Skin epidermis (tissue), 12 donors: ENCODE data around the gene LENG9.
"Not testable (repeated sequence)": the region's sequence is repeated elsewhere in the genome, so short reads cannot be mapped to it uniquely, and the experiment has no call there.

Experiments
- H3K27ac ChIP-seq, 21 experiments: fragments of 200-600 bp; sonication (generic) in 11 of 21; one replicate each; pipeline ENCODE4 v1.5.0; 2020; ENCODE audit warnings: mild to moderate bottlenecking in 3 of 21, inconsistent platforms in 2 of 21, moderate library complexity in 2 of 21
- H3K4me3 ChIP-seq, 7 experiments: fragments of 200-600 bp; sonication (generic) in 2 of 7; one replicate each; pipeline ENCODE4 v1.5.0; 2020; ENCODE audit warnings: inconsistent platforms in 2 of 7, mild to moderate bottlenecking in 2 of 7, moderate library complexity in 1 of 7

Gene LENG9

DNA sequence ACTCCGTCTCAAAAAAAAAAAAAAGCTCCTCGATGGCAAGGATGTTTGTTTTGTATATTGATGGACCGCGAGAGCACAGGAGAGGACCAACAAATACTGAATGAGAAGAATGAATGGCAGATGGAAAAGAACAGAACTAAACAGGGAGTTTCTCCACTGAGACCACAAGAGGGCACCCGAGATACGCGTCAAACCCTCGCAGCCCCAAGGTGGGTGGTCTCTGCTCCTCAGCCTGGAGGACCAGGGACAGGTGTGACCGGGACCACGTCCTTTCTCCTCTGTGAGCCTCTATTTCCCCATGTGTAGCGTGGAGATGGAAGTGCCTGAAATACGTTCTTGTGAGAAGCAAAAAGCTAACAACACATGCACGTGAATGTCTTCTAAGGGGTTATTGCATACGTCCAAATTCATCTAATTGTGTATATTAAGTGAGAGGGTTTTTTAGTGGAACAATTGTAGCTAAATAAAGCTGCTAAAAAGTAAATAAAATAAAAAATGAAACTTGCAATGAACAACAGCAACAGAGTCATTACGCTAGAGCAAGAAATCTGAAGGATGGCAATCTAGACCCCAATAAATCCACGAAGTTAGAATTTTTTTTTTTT is 17.9 kb upstream of the LENG9 start:
- no peak overlapping the region for H3K4me3 ChIP-seq
- H3K27ac ChIP-seq, result no peak overlapping the region

DNA sequence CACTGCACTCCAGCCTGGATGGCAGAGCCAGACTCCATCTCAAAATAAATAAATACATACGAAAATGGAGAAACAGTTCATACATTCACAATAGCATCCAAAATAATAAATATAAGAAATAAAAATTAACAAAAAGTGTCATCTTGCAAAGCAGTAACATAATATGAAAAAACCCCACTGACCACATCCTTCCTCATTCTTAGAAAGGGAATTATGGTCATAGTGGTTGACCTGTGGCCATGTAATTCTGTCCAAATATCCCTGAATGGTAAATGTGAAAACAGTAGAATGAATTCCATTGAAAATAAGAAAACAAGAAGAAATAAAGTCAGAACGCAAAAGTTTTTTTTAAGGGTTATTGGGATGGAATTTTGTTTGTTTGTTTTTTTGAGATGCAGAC is 16.5 kb upstream of the LENG9 start:
- Histone ChIP-seq H3K4me3 (no peak overlapping the region), H3K27ac (no peak overlapping the region)

DNA sequence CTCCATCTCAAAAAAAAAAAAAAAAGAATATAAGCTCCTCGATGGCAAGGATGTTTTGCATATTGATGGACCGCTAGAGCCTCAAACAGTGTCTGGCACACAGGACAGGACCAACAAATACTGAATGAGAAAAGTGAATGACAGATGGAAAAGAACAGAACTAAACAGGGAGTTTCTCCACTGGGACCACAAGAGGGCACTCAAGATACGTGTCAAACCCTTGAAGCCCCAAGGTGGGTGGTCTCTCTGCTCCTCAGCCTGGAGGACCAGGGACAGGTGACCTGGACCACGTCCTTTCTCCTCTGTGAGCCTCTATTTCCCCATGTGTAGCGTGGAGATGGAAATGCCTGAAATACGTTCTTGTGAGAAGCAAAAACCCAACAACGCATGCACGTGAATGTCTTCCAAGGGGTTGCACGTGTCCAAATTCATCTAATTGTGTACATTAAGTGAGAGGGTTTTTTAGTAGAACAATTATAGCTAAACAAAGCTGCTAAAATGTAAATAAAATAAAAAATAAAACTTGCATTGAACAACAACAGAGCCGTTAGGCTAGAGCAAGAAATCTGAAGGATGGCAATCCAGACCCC is 15.2 kb upstream of the LENG9 start:
- no peak overlapping the region for H3K4me3 ChIP-seq
- H3K27ac ChIP-seq, result no peak overlapping the region

DNA sequence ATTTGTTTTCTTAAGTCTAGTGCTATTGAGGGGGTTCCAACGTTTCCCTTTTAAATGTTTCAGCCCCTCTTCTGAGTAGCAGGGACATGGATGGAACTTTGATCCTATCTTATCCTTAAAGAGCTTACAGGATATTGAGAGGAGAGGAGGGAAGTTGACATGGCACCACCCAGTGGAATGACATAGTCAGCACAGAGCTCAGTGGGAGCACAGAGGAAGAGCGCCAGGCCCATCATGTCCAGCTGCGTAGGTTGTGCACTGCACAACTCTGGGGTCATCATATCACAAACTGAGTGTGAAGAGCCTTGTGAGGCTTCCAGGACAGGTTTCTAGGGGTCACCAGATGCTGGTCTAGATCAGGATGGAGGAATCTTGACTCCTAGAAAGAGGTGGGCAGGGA is 14.1 kb upstream of the LENG9 start:
- Histone ChIP-seq H3K4me3 (no peak overlapping the region), H3K27ac (no peak overlapping the region)

DNA sequence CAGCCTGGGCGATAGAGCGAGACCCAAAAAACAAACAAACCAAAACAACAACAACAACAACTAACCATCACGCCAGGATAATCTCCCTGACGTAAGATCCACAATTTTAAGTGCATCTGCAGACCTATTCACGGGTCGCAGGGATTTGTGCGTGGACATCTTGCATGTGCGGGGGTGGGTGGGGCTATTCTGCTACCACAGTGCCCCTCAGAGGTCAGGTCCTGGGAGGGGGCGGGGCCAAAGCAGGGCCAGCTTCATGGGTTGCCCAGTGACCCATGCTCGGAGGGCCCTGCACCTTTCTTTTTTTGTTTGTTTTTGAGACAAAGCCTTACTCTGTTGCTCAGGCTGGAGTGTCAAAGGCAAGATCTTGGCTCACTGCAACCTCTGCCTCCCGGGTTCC is 12.1 kb upstream of the LENG9 start:
- Histone ChIP-seq H3K4me3 (no peak overlapping the region), H3K27ac (no peak overlapping the region)

DNA sequence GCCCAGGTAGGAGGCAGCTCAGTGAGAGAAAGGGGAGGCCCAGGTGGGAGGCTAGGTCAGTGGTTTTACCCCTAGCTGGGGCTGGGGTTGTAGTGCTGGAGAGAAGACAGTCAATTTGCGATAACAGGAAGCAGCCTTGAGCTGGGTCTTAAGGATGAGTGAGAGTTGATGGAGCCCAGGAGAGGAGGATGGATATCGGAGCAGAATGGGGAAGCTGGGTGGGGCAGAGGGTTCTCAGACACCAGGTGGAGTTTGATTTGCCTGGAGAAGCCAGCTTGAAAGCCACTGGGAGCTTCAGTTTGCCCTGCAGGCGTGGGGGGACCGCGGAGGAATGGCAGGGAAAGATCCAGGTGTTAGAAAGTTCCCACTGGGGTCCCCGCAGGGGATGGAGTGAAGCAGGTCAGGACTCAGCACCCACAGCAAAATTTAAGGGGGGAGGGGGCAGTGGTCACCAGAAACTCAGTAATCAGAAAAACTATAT is 10.4 kb upstream of the LENG9 start:
- peak overlapping the region in 17 of 21 experiments; percentile 5 to 84 (median 70) for H3K27ac ChIP-seq
- H3K4me3 ChIP-seq, result no peak overlapping the region

DNA sequence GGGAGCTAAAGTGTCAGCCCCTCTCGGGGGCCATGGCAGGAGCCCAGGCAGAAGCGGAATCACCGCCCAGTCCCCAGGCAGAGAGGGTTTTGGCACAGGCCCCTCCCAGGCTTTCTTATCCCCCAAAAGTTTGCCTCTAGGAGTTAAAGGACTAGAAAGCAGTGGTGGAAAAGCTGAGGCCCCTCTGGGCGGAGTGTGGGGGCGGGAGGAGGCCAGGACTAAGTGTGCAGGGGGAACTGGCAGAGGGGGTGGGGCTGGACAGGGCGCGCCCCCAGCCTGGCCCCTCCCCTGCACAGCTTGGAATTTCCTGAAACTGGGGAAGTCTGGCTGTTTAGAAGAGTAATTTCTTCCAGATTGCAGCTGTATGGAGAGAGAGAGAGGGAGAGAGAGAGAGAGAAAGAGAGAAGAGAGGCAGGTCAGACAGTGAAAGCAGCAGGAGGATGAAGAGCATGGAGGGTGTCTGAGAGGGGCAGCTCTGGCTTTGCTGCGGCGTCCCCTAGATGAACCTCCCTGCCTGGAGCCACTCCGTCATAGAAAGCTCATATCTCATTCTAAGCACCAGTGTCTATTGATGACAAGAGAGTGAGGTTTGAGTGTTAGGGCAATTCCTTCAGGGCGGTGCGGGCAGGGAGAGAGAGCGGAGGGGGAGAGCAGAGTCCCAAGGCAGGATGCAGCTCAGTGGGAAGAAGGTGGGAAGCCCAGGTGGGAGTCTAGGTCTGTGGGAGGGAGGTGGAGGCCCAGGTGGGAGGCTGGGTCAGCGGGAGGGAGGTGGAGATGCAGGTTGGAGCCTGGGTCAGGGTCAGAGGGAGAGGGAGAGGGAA is 9.7 kb upstream of the LENG9 start, which contains the start of gene CDC42EP5:
CDC42EP5 (minus strand) TSS at position 226 of the 821 bp plus-strand sequence. CDS start 7,749 bp downstream, outside the sequence.
- peak within 1 kb of the TSS; percentile 5 to 84 (median 69) for H3K27ac ChIP-seq
- H3K4me3 ChIP-seq, result peak within 1 kb of the TSS in 5 of 7 experiments; percentile 26 to 34 (median 32)

DNA sequence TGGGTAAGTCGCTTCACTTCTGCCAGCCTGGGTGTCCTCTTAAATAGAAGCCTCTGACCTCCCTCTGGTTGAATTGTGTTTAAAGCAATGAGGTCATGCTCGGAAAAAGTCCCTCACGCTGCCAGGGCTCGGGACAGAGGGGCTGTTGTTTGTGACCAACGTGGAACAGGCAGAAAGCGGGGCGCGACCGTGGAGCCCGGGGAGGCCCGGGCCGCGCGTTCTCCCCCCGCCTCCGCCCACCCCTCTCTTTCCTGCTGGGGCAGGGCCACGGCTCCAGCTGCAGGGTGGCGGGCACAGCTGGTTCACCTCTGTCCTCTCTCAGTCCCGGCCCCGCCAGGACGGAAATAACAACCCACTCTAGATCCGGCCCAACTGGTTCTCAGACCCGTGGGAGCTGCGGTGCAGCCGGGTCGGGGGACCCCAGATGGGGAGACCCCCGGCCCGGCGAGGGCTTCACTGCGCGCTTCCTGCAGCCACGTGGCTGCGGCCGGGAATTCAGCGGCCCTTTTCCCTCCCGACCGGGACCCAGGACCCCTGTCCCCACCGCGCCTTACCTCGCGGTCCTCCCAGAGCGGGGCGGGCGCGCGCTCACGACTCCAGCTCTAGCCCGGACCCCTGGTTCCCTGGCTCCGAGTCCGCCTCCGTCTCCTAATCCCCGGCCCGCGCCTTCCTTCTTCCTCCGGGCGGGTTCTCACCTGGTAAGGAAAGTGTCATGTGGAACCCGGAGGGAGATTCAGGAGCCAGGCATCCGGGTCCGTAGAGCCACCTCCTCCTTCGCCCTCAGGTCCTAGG is 7.6 kb upstream of the LENG9 start:
- peak overlapping the region; percentile 25 to 59 (median 40) for H3K4me3 ChIP-seq
- H3K27ac ChIP-seq, result peak overlapping the region in 20 of 21 experiments; percentile 14 to 91 (median 73)

DNA sequence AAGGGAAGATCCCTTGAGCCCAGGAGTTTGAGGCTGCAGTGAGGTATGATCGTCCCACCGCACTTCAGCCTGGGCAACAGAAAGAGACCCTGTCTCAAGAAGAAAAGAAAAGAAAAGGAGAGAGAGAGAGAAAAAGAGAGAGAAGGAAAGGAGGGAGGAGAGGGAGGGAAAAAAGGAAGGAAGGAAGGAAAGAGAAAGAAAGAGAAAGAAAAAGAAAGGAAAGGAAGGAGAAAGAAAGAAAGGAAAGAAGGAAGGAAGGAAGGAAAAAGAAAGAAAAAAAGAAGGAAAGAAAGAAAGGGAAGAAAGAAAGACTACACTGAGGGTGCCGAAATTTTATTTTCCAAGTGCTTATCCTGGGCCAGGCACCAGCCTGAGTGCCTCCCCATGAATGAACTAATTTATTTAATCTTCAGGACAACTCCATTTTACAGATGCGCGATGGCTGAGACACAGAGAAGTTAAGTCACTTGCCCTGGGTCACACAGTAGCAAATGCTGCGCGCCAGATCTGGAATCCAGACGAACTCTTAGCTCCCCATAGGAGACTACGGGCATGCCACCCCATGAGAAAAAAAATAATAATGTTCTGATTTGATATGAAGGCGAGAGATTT is 6.8 kb upstream of the LENG9 start:
- peak overlapping the region in 13 of 21 experiments; percentile 50 to 91 (median 78) for H3K27ac ChIP-seq
- peak overlapping the region; percentile 25 to 59 (median 40) for H3K4me3 ChIP-seq

DNA sequence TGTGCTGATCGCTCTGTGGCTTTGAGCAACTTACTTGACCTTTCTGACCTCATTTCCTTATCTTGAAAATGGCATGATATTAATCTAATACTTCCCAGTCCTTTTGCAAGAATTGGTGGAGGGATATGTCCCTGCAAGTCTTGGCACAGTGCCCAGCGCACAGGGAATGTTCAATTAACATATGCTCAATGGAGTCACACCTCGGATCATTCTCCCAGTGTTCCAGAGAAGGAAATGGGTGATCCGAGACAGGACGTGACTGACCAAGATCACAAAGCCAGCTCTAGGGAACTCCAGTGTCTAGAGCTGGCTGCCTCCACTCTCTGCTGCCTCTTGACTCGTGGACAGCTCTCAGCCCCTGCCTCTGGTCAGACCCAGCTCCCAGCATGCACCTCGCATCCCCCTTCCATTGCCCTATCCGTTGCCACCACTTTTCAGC is 5.9 kb upstream of the LENG9 start:
- Histone ChIP-seq H3K4me3 (no peak overlapping the region), H3K27ac (peak overlapping the region in 3 of 21 experiments; percentile 21 to 47 (median 24))

DNA sequence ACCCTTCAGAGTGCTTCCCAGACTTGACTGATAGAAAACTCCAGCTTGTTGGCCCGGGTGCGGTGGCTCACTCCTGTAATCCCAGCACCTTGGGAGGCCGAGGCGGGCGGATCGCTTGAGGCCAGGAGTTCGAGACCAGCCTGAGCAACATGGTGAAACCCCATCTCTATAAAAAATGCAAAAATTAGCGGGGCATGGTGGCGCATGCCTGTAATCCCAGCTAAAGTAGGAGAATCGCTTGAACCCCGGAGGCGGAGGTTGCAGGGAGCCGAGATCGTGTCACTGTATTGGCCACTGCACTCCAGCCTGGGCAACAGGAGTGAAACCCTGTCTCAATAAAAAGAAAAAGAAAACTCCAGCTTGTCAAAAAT is 2.5 kb upstream of the LENG9 start:
- not testable (repeated sequence) for H3K27ac ChIP-seq, H3K4me3 ChIP-seq

DNA sequence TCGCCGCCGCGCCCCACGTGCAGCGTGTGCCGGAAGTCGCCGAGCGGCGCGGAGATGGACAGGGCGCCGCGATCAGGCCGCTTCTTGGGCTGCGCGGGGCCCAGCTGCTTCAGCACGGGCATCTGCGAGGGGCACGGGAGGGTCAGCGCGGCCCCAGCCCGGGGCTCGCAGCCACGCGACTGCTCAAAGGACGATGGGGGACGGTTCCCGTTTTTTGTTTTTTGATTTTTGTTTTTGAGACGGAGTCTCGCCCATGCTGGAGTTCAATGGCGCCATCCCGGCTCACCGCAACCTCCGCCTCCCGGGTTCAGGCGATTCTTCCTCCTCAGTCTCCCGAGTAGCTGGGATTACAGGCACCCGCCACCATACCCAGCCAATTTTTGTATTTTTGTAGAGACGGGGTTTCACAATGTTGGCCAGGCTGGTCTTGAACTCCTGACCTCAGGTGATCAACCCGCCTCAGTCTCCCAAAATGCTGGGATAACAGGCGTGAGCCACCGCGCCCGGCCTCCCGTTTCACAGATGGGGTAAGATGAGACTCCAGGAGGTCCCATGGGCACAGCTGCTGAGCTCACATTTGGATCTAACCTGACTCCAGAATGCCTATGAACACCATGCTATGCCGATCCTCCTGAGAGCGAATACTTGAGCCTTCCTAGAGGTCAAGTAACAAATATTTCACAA is 2.0 kb upstream of the LENG9 start:
- Histone ChIP-seq H3K27ac (peak overlapping the region in 4 of 21 experiments; percentile 3 to 99 (median 57)), H3K4me3 (no peak overlapping the region)

DNA sequence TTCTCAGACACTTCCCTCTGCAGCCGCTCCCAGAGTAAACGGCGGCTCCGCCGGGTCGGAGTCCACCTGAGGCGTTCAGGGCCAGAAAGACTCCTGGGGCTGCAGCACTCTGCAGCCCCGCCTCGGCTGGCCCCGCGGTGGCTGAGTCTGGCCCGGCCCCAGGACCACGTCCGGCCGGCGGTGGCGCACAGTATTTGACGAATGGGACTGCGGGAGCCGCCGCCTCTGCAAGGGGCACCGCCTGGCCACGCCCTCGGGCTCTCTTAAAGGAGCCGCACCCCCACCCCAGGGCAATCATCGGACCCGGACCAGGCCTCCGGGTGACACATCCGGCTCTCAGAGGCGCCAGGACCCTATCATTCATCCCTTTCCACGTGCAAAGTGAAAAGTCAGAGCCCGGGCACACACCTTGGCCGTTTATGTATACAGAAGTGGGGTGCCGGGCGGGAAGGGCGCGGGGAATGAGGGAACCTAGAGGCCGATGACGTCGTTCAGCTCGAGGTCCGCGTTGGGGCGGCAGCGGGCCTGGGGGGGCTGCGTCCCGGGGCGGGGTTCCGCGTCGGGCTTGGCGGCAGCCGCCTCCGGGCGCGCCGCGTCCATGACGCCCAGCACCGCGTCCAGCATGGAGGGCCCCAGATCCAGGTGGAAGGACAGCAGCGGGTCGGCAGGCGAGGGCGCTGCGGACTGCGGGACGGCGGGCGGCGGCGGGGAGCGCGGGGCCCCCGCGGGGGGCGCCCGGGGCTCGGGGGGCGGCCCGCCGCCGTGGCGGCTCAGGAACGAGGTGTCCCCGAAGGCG is 1.2 kb upstream of the LENG9 start:
- Histone ChIP-seq H3K4me3 (peak overlapping the region; percentile 40 to 70 (median 54)), H3K27ac (peak overlapping the region; percentile 25 to 99 (median 95))

DNA sequence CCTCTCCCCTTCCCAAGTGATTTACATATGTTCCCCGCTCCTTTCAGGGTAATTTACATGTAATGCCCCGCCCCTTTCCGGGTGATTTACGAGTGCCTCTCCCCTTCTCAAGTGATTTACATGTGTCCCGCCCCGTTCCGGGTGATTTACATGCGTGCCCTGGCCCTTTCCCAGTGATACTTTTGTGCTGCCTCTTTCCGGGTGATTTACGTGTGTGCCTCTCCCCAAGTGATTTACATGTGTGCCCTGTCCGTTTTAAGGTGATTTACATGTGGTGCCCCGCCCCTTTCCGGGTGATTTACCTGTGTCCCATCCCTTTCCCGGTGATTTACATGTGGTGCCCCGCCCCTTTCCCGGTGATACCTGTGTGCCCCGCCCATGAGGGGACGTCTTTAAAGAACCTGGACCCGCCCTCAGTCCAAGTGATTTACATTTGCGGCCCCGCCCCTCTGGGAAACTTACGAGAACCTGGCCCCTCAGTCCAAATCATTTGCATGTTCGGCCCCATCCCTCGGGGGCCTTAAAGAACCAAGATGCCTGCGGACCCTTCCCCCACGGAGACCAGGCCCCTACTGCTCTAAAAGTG is 559 bp upstream of the LENG9 start:
- H3K27ac ChIP-seq, result peak overlapping the region; percentile 25 to 99 (median 95)
- peak overlapping the region; percentile 40 to 70 (median 54) for H3K4me3 ChIP-seq

DNA sequence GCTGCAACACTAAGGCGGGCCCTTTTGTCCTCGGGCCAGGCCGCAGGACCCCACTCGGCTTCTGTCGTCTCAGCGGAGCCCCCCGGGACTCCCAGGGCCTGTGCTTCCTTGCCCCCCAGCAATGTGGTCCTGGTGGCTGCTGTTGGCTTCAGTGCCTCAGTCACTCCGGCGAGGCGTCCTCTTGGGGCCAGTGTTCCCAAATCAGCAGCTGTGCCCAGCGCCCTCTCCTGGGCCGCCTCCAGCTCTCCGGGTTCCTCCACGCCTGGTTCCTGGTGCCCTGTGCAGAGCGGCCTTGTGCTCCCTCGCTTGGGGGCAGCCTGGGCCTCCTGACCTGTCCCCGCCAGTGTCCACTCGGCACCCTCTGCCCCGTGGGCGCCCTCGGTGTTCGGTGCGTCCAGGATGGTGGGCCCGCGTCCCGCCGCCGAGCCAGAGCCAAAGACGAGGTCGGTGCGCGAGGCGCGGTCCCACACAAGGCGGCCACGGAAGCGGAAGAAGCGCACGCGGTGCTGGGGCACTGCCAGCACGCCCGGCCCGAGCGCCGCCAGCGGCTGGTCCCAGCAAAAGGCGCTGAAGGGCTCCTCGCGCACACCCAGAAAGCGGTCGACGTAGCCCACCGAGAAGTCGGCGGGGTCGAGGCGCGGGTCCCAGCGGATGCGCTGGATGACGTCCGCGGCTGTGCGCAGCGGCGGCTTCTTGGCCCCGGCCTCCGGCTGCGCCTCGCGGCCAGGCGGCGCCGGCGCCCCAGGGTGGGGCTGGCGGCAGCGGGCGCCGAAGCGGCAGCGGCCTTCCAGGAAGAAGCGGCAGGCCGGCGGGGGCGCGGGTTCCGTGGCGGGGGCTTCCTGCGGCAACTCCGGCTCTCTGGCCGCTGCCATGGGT is 685 bp downstream of the LENG9 start:
- H3K4me3 ChIP-seq, result peak overlapping the region; percentile 40 to 70 (median 54)
- peak overlapping the region; percentile 88 to 99 (median 95) for H3K27ac ChIP-seq

DNA sequence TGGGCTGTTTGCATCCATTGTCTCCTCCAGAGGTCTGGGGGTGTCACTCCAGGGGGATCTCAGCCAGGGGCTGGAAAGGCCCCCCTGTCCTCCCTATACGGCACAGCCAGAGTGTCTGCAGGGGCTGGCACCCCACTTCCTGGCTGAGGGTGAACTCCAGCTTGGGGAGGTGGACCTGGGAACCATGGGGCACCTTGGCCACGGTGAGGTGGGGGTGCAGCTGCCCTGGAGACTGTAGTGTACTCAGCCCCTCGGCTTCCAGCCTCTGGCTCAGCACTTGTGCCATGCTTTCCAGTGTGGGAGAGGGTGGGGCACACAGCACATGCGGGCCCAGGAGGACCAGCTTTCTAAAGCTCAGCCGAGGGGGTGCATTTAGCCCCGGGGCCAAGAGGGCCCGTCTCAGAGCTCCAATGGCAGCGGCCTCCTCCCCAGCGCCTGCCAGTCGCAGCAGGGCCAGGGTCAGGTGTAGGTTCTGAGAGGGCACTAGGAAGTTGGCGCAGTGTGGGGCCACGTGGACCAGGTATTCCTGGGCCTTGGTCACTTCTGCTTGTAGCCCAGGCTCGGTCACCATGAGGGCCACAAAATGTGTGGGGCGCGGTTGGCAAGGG is 1.4 kb downstream of the LENG9 start:
- Histone ChIP-seq H3K4me3 (peak overlapping the region; percentile 40 to 70 (median 54)), H3K27ac (peak overlapping the region; percentile 88 to 99 (median 95))
